K562 (cell line): ENCODE data around the gene CLCF1. TPM values are rescaled to one million over a fixed set of nuclear protein-coding genes. Genes with fewer than 3 reads are reported as not detected.
A peak's percentile ranks its signal among the peaks of the same experiment; 100 is the strongest.

Experiments
- BCLAF1 ChIP-seq, 2 experiments: fragments of 450-650 bp in 1 of 2; IDR thresholded peaks; 2 replicates each; pipeline ENCODE4 v1.6.1; 2011 to 2017; ENCODE audit warnings: low read depth in 2 of 2, antibody characterized with exemption in 1 of 2, borderline replicate concordance in 1 of 2, low read length in 1 of 2, mild to moderate bottlenecking in 1 of 2, mixed read lengths in 1 of 2; ENCODE audit not compliant: control insufficient read depth in 1 of 2
- ERF ChIP-seq: fragments of 450-650 bp; formaldehyde crosslinking; IDR thresholded peaks from 2 replicates; pipeline ENCODE4 v1.4.0; 2020; ENCODE audit warnings: mild to moderate bottlenecking, mixed read lengths
- FOXK1 ChIP-seq: sonication (generic); formaldehyde crosslinking; IDR thresholded peaks from 2 replicates; pipeline ENCODE4 v1.8.0; 2022; ENCODE audit warnings: missing genetic modification reagents, mild to moderate bottlenecking, borderline replicate concordance
- GATAD2A ChIP-seq: fragments of 450-650 bp; IDR thresholded peaks from 2 replicates; pipeline ENCODE4 v1.6.1; 2017
- KLF6 ChIP-seq: fragments of 250-450 bp; sonication (Bioruptor Pico); IDR thresholded peaks from 2 replicates; pipeline ENCODE4 v1.4.0; 2020; ENCODE audit warnings: mild to moderate bottlenecking, moderate library complexity, borderline replicate concordance
- MCM3 ChIP-seq: fragments of 450-650 bp; IDR thresholded peaks from 2 replicates; pipeline ENCODE4 v1.6.1; 2016
- MGA ChIP-seq: fragments of 450-650 bp; IDR thresholded peaks from 2 replicates; pipeline ENCODE4 v1.6.1; 2016; ENCODE audit warnings: mild to moderate bottlenecking, moderate library complexity
- MLX ChIP-seq, 2 experiments: fragments of 450-650 bp in 1 of 2; sonication (generic) in 1 of 2; formaldehyde crosslinking; conservative IDR thresholded peaks; 2 replicates each; pipeline versions ENCODE4 v1.4.0 to v1.8.1; 2020 to 2022; ENCODE audit warnings: mild to moderate bottlenecking in 1 of 2, missing genetic modification reagents in 1 of 2
- RCOR1 ChIP-seq, 2 experiments: IDR thresholded peaks; 2 replicates each; pipeline ENCODE4 v1.6.1; 2012; ENCODE audit warnings: low read depth in 2 of 2, low read length in 2 of 2, borderline replicate concordance in 1 of 2, improper control_type of control experiment in 1 of 2
- ZNF311 ChIP-seq: fragments of 250-450 bp; sonication (Bioruptor Pico); IDR thresholded peaks from 2 replicates; pipeline ENCODE4 v1.4.0; 2020; ENCODE audit warnings: mild to moderate bottlenecking, moderate library complexity
- ZNF561 ChIP-seq: fragments of 450-650 bp; formaldehyde crosslinking; conservative IDR thresholded peaks from 2 replicates; pipeline ENCODE4 v1.4.0; 2020; ENCODE audit warnings: mild to moderate bottlenecking, moderate library complexity
- polyA plus RNA-seq, 8 experiments: library from polyadenylated mRNA; depleted of rRNA in 4 of 8; stranded (reverse) in 5 of 8; unstranded in 3 of 8; fragments of >200 nt; fragmentation: Nextera tagmentation in 2 of 8; fragmentation: Illumina TruSeq in 1 of 8; extraction: Ambion mirVana in 2 of 8; extraction: Trizol in 1 of 8; gene quantifications; 2 replicates each; pipeline versions ENCODE4 v1.2.1 to v1.2.3, GENCODE V29; 2011 to 2014; ENCODE audit warnings: inconsistent platforms in 1 of 8, missing spikeins in 1 of 8
- total RNA-seq, 7 experiments: library from RNA; depleted of rRNA in 6 of 7; stranded (reverse); fragments of >200 nt in 6 of 7; fragmentation: Illumina TruSeq in 2 of 7; extraction: Trizol in 2 of 7; gene quantifications; 2 replicates each; pipeline versions ENCODE4 v1.2.1 to v1.2.3, GENCODE V29; 2011 to 2021; ENCODE audit warnings: low replicate concordance in 1 of 7

Gene CLCF1
- total and polyA plus RNA-seq, 9 of the 15 experiments (the other 6 are each of a cell fraction or from before 2014, with no cell fraction given) = 0.49 to 5.8 (median 3.0) TPM

GRCh38 chr11:67354075-67355022 lies 19.0 kb downstream of the CLCF1 start (continued):
- TF ChIP-seq FOXK1 (no peak), KLF6 (CRISPR knock-in tag) (no peak), BCLAF1 (IDR thresholded peaks at IDR 0.05; ENCODE audit: borderline replicate concordance in 1 of 2, control insufficient read depth in 1 of 2, low read depth in 2 of 2, low read length in 1 of 2) (no peak), MLX (CRISPR knock-in tag; conservative IDR thresholded peaks at IDR 0.05) (no peak), GATAD2A (peak; percentile 22; the same call in 1 of the 2 replicates), ZNF561 (CRISPR knock-in tag) (no peak), MCM3 (no peak), ERF (CRISPR knock-in tag) (no peak), MGA (no peak), ZNF311 (CRISPR knock-in tag) (no peak), RCOR1 (IDR thresholded peaks at IDR 0.05; ENCODE audit: borderline replicate concordance in 1 of 2, low read depth in 2 of 2, low read length in 2 of 2) (peak in 1 of 2 experiments; percentile 67; a peak in 2 of 4 replicates)
